HG03025 (cell line): ENCODE results near the gene LRP6.

Experiments
- ATAC-seq: cut with Tn5 transposase; IDR thresholded peaks from one replicate; pipeline ENCODE4 v1.9.1; 2021; ENCODE audit warnings: mild to moderate bottlenecking, moderate library complexity; ENCODE audit not compliant: unreplicated experiment, low FRiP score

LRP6 gene

GRCh38 chr12:12217018-12217359 is 49.9 kb downstream of the LRP6 start:
- ATAC-seq: no peak

- ATAC-seq: no peak
Observed at GRCh38 chr12:12216349-12217017, 50.4 kb downstream of the LRP6 start.

- ATAC-seq: no peak
Observed at GRCh38 chr12:12214635-12215131, 52.2 kb downstream of the LRP6 start.

DNA sequence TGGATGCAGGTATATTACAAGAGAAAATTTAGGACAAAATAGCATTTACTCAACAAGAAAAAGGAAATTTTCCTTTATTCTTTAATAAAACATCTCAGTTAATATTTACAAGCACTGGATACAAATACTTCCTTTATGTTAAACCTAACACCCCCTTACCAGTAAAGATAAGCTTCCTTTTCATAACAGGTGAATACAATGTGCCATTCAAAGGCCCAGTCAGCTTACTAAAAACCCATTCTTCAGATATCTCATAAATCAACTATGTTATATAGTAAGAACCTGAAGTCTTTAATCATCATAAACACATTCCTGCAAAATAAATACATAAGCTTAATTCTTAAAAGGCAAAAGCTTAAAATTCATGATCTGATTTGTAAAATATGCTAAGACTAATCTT is 52.6 kb downstream of the LRP6 start:
- ATAC-seq: no peak

DNA sequence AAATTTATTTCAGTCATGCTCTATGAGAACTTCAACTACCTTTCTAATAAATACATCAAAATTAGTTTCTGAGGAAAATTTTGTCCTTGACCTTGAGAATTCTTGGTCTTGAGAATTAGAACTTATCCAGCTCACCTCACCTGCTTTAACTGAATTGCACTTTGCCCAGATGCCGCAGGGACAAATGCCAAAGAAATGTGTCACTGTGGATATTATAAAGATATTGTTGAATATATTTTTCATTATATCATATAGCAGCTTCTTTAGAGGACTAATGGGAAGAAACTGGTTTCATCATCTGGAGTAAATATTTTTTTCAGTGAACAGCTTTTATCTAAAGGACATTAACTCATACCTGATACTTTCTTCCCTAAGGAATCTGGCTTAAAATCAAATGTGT is 54.1 kb downstream of the LRP6 start:
- ATAC-seq: no peak

DNA sequence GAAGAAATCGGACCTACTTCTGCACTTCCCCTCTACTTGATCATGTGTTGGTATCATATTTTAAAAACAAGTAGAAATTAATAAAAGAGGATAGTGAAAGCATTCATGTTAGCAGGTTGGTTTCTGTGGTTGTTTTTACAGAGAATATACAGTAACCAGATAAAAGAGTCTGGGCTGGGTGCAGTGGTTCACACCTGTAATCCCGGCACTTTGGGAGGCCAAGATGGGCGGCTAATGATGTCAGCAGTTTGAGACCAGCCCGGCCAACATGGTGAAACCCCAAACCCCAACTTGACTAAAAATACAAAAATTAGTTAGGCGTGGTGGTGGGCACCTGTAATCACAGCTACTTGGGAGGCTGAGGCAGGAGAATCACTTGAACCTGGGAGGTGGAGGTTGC is 55.9 kb downstream of the LRP6 start:
- no peak for ATAC-seq

DNA sequence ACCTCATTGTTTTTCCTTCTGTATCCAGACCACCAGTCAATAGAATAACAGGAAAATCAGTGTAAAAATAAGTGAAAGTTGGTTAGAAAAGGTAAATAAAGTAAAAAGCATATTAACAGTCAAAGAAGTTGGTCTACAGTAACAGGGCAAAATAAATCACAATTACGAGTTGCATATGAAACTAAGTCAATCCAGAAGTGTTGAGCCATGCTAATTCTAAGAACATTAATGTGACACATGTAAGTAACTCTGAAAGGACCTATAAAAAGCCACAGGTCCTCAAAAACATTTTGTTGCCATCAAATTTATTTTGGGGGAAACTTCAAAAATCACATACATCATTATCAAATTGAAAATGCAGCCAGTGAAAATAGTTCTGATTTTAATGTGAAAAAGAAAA is 56.4 kb downstream of the LRP6 start:
- ATAC-seq: no peak

DNA sequence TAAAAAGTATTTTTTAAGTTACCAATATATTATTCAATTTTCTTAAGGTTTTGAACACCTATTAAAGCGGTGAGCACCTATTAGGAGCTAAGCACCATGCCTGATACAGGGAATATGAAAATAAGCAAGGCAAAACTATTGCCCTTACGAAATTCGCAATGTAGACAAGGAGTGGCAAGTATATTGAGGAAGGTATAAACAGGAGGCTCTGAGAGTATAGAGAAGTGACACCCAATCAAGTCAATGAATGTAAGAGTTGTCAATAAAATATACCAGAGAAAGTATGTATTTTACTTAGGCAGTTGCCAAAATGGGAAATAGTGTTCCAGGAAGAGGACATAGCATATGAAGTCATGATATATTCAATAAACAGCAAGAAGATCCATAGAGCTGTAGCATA is 57.2 kb downstream of the LRP6 start:
- no peak for ATAC-seq

GRCh38 chr12:12209043-12209442 is 57.8 kb downstream of the LRP6 start:
- no peak for ATAC-seq

DNA sequence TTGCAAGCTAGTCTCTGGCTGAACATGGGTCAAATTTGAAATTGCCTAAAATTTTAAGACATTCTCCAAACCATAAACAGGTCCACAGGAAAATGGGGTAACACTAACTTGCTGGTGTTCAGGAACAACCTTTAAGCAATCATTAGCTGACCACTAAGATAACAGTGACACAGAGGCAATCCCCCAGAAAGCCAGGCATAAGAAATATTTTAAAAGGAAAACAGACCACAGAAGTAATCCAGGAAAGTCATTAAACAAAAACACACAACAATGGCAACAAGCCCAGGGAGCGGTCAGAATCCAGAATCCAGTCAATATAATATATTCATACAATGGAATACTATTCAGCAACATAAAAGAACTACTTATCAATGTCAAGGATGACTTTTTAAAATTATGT is 59.1 kb downstream of the LRP6 start:
- no peak for ATAC-seq

- ATAC-seq: no peak
Observed at GRCh38 chr12:12206776-12207388, 60.0 kb downstream of the LRP6 start.

DNA sequence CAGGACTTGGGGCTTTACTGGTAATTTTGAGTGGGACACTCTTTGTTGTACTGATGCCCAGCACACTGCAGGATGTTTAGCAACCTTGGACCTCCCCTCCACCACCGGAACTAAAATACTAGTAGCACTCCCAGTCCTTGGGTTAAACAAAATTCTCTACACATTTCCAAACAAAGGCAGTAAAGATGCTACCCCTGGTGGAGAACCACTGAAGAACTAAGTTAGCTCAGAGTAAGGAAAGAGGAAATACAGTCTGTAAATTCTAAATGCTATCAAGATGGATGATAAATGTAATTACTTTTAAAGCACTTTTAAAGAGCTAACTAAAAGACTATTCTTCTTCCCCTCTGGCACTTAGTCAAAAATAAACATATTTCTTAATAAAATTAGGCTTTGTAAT is 64.1 kb downstream of the LRP6 start:
- ATAC-seq: no peak

- ATAC-seq: no peak
Observed at GRCh38 chr12:12202105-12202504, 64.7 kb downstream of the LRP6 start.

DNA sequence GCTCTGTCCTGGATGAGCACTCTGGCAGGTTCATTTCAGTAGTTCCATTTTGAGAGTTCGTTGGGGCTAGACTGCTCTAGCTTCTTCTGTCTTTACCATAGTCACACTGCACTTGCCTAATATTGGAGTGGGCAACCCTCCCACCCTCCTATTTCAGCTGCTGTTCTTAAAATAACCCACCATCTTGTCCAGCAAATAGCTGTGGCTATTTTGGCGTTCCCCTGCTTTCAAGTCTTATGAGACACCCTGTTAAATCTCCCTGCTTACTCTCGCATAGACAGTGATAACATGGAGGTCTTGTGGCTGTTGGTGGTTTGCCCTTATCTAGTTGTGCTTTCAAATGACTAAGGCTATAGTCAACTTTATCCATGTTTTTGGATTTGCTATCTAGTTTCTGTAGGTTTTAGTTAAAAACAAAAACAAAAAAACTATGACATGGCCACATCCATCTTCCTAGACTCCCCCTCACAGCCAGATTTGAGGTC is 65.5 kb downstream of the LRP6 start:
- ATAC-seq: no peak

- no peak for ATAC-seq
Observed at GRCh38 chr12:12200363-12200762, 66.5 kb downstream of the LRP6 start.

GRCh38 chr12:12198124-12198523 is 68.7 kb downstream of the LRP6 start:
- ATAC-seq: no peak

DNA sequence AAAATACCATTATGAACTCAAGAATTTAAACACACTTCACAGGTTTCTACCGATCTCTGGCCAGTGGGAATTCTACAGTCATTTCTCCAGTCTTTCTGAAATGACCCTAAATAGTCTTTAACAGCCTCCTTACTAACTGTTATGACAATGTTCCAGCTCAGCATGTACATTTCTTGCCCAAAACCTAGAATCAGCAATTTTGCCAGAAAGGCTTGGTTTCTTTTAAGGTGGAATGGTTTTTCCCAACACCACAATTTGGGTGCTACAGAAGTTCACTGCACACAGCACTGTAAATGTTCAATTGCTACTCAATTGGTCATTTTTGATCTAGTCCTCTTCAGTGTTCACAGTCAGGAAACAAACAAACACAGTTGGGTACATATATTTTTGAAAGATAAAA is 69.7 kb downstream of the LRP6 start:
- ATAC-seq: no peak

DNA sequence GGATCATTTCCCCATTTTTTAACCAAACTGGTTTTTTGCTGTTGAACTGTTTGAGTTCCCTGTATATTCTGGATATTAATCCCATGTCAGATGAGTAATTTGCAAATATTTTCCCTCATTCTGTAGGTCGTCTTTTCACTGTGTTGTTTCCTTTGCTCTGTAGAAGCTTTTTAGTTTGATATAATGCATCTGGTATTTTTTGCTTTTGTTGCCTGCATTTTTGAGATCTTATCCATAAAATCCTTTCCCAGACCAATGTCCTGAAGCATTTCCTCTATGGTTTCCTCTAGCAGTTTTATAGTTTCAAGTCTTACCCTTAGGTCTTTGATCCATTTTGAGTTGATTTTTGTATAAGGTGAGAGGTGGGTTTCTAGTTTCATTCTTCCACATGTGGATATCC is 71.3 kb downstream of the LRP6 start:
- no peak for ATAC-seq

- ATAC-seq: no peak
Observed at GRCh38 chr12:12195081-12195480, 71.8 kb downstream of the LRP6 start.

- no peak for ATAC-seq
Observed at GRCh38 chr12:12194206-12194605, 72.6 kb downstream of the LRP6 start.

- no peak for ATAC-seq
Observed at GRCh38 chr12:12191008-12191407, 75.8 kb downstream of the LRP6 start.

GRCh38 chr12:12190087-12190809 is 76.6 kb downstream of the LRP6 start:
- no peak for ATAC-seq
